Measurements from ENCODE around the gene NOSIP.

DNA sequence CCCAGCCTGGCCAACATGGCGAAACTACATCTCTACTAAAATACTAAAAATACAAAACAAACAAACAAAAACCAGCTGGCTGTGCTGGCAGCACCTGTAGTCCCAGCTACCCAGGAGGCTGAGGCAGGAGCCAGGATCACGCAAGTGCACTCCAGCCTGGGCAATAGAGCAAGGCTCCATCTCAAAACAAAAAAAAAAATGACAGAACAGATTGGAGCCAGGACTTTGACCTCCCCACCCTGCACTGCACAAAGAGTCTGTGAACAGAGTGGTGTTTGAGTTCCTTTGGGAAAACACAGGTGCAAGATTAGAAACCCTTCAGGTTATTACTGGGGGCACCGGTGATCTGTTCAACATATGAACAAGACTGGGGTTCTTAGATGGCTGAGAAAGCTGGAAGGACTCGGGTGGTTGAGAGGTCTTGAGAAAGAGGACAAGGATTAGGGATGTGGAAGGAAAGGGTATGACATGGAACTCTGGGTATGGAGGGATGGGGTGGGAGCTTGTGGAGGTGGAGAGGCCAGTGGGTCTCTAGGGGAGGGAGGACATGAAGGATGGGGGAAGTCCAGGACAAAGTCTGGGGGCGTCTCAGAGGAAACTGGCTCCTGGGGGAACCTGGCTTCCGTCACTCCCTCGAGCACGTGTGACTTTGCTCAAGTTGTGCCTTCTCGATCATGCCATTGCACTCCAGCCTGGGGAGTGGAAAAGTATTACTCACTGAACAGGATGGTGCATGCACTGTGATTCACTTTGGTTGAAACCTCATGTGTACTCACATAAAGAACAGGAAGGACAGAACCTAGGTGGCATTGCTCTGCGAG lies 26.7 kb downstream of the NOSIP start:
- TF ChIP-seq, protein P1, sequence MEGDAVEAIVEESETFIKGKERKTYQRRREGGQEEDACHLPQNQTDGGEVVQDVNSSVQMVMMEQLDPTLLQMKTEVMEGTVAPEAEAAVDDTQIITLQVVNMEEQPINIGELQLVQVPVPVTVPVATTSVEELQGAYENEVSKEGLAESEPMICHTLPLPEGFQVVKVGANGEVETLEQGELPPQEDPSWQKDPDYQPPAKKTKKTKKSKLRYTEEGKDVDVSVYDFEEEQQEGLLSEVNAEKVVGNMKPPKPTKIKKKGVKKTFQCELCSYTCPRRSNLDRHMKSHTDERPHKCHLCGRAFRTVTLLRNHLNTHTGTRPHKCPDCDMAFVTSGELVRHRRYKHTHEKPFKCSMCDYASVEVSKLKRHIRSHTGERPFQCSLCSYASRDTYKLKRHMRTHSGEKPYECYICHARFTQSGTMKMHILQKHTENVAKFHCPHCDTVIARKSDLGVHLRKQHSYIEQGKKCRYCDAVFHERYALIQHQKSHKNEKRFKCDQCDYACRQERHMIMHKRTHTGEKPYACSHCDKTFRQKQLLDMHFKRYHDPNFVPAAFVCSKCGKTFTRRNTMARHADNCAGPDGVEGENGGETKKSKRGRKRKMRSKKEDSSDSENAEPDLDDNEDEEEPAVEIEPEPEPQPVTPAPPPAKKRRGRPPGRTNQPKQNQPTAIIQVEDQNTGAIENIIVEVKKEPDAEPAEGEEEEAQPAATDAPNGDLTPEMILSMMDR (IDR thresholded peaks at IDR 0.05) = no peak
- TF ChIP-seq SMC3 (IDR thresholded peaks at IDR 0.05; ENCODE audit: low read depth, low read length) = no peak
- TF ChIP-seq EZH2phosphoT487 (IDR thresholded peaks at IDR 0.05; ENCODE audit: borderline replicate concordance, low read depth) = no peak
- no peak for TF ChIP-seq EP300 (IDR thresholded peaks at IDR 0.05; ENCODE audit: borderline replicate concordance in 1 of 2, low read depth in 1 of 2, low read length in 1 of 2)
- TF ChIP-seq GABPA (IDR thresholded peaks at IDR 0.05; ENCODE audit: low read depth) = no peak
- TF ChIP-seq POLR2AphosphoS5 (IDR thresholded peaks at IDR 0.05; ENCODE audit: low read depth, low read length) = no peak
